Measurements from ENCODE around the gene LMNA.

LMNA gene

GRCh38 chr1:156096640-156097391 is 17.7 kb upstream of the LMNA start:
- peak overlapping the region; percentile 44 to 47 for H3K4me3 ChIP-seq (ENCODE audit: low read length in 2 of 2)
- peak overlapping the region; percentile 48 to 74 for H3K9ac ChIP-seq (ENCODE audit: low read length in 2 of 2)
- peaks cover 27% of the 10 kb centered on the region for H3K4me1 ChIP-seq (ENCODE audit: control insufficient read depth, insufficient read depth, low read length)
- no peaks in the 10 kb centered on the region for H3K27me3 ChIP-seq (ENCODE audit: control insufficient read depth in 1 of 2, insufficient read depth in 2 of 2, low read length in 2 of 2)
- no peaks in the 10 kb centered on the region for H3K9me3 ChIP-seq (ENCODE audit: control insufficient read depth in 2 of 2, low read length in 2 of 2)
- peak overlapping the region; percentile 79 for H3K27ac ChIP-seq (ENCODE audit: low read length)
- H3K36me3 ChIP-seq (ENCODE audit: control insufficient read depth in 2 of 2, insufficient read depth in 2 of 2, low read length in 2 of 2), result peaks cover 0 to 2% of the 10 kb centered on the region in 2 donors

DNA sequence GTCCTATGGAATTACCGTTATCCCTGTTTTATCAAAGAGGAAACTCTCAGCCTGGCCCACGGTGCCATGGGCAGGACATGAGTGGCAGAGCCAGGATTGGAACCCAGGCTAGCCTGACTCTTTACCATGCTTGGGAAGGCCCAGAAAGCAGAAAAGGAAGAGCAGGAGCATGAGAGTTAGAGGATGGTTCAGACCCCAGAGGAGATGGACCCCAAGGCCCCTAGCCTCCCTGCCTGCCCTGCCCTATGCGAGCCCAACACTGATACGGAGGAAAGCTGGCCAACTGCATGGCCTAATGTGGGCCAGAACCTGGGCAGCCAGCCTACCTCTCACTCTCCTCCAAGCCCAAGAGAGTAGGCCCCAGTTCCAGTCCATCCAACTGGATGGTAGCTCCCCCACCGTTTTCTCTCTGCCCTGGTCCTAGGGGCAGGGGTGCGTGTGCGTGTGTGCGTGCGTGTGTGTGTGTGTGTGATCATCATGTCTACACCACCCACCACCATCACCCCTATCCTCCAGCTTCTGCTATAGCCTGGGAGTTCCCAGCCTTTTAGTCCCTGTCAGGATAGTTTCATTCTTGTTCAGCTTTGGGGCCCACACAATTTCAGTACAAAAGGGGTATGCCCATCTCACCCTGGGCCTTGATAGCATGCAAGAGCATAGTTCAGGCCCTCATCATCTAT is 16.9 kb upstream of the LMNA start:
- peaks cover 35% of the 10 kb centered on the region for H3K4me1 ChIP-seq (ENCODE audit: control insufficient read depth, insufficient read depth, low read length)
- H3K36me3 ChIP-seq (ENCODE audit: control insufficient read depth in 2 of 2, insufficient read depth in 2 of 2, low read length in 2 of 2), result peaks cover 0 to 2% of the 10 kb centered on the region in 2 donors
- peak overlapping the region; percentile 13 to 48 for H3K9ac ChIP-seq (ENCODE audit: low read length in 2 of 2)
- no peak overlapping the region for H3K4me3 ChIP-seq (ENCODE audit: low read length in 2 of 2)
- H3K9me3 ChIP-seq (ENCODE audit: control insufficient read depth in 2 of 2, low read length in 2 of 2), result no peaks in the 10 kb centered on the region
- H3K27me3 ChIP-seq (ENCODE audit: control insufficient read depth in 1 of 2, insufficient read depth in 2 of 2, low read length in 2 of 2), result no peaks in the 10 kb centered on the region
- H3K27ac ChIP-seq (ENCODE audit: low read length), result peak overlapping the region; percentile 79

DNA sequence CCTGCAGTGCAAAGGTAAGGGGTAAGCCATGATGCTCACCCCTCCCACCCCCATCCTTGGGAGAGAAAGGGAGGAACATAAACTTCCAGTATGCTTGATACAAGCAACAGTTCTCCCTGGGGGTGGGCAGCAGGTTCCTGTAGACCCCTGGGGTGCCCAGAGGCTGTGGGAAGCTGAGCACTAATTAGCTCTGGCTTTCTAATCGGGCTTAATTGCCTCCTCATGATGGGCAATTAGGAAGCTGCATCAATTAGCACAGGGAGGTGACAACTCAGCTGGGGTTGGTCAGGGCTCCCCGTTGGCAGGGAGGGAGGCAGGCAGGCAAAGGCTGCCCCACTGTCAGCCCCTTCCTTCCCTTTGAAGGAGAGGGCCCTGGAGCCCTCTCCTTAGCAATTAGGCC is 15.7 kb upstream of the LMNA start:
- peak overlapping the region; percentile 31 for H3K27ac ChIP-seq (ENCODE audit: low read length)
- H3K9ac ChIP-seq (ENCODE audit: low read length in 2 of 2), result no peak overlapping the region
- peaks cover 46% of the 10 kb centered on the region for H3K4me1 ChIP-seq (ENCODE audit: control insufficient read depth, insufficient read depth, low read length)

GRCh38 chr1:156099282-156099681 is 15.2 kb upstream of the LMNA start:
- no peaks in the 10 kb centered on the region for H3K27me3 ChIP-seq (ENCODE audit: control insufficient read depth in 1 of 2, insufficient read depth in 2 of 2, low read length in 2 of 2)
- no peaks in the 10 kb centered on the region for H3K9me3 ChIP-seq (ENCODE audit: control insufficient read depth in 2 of 2, low read length in 2 of 2)
- H3K4me1 ChIP-seq (ENCODE audit: control insufficient read depth, insufficient read depth, low read length), result peaks cover 51% of the 10 kb centered on the region
- H3K4me3 ChIP-seq (ENCODE audit: low read length in 2 of 2), result no peak overlapping the region
- H3K36me3 ChIP-seq (ENCODE audit: control insufficient read depth in 2 of 2, insufficient read depth in 2 of 2, low read length in 2 of 2), result no peaks in the 10 kb centered on the region
- H3K9ac ChIP-seq (ENCODE audit: low read length in 2 of 2), result no peak overlapping the region
- peak overlapping the region; percentile 31 for H3K27ac ChIP-seq (ENCODE audit: low read length)

More for the DNA sequence above, 15.7 kb upstream of the LMNA start:
- no peak overlapping the region for H3K4me3 ChIP-seq (ENCODE audit: low read length in 2 of 2)
- H3K9me3 ChIP-seq (ENCODE audit: control insufficient read depth in 2 of 2, low read length in 2 of 2), result no peaks in the 10 kb centered on the region
- H3K36me3 ChIP-seq (ENCODE audit: control insufficient read depth in 2 of 2, insufficient read depth in 2 of 2, low read length in 2 of 2), result peaks cover 0 to 2% of the 10 kb centered on the region in 2 donors
- H3K27me3 ChIP-seq (ENCODE audit: control insufficient read depth in 1 of 2, insufficient read depth in 2 of 2, low read length in 2 of 2), result no peaks in the 10 kb centered on the region

DNA sequence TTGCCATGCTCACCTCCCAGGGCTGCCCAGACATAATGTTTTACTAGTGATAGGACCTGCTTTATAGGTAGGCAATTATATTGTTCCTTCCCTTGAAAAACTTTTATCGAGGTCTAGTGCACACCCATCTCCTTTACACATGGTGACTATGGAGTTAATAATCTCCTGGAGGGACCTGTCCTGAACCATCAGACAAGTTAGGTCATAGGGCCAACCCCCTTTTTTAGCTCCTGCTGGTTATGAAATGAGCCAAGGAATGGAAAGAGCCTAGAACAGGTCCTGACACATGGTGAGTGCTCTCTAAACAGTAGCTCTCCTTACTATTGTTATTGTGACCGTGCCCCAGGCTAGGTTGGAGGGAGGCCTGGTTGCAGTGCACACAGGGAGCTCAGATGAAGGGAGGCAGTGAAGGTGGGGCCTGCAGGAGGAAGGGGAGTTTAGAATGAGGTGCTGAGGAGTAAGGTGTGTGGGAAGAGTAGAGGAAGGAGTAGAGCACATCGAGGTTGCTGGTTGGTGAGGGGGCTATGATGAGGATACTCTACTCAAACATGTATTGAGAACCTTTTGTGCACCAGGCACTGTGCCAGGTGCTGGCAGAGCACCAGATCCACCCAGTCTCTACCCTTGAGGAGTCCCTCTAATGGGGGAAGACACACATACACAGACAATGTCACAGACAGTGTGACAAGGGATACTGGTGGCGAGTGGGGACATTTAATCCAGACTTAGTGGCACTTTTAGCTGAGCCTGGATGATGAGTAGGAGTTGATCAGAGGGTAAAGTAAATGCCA is 14.1 kb upstream of the LMNA start:
- Histone ChIP-seq H3K9me3 (ENCODE audit: control insufficient read depth in 2 of 2, low read length in 2 of 2) (no peaks in the 10 kb centered on the region), H3K27me3 (ENCODE audit: control insufficient read depth in 1 of 2, insufficient read depth in 2 of 2, low read length in 2 of 2) (no peaks in the 10 kb centered on the region), H3K4me1 (ENCODE audit: control insufficient read depth, insufficient read depth, low read length) (peaks cover 62% of the 10 kb centered on the region), H3K36me3 (ENCODE audit: control insufficient read depth in 2 of 2, insufficient read depth in 2 of 2, low read length in 2 of 2) (no peaks in the 10 kb centered on the region), H3K27ac (ENCODE audit: low read length) (peak overlapping the region; percentile 46), H3K4me3 (ENCODE audit: low read length in 2 of 2) (no peak overlapping the region), H3K9ac (ENCODE audit: low read length in 2 of 2) (no peak overlapping the region)

- no peaks in the 10 kb centered on the region for H3K36me3 ChIP-seq (ENCODE audit: control insufficient read depth in 2 of 2, insufficient read depth in 2 of 2, low read length in 2 of 2)
- no peaks in the 10 kb centered on the region for H3K9me3 ChIP-seq (ENCODE audit: control insufficient read depth in 2 of 2, low read length in 2 of 2)
- H3K4me3 ChIP-seq (ENCODE audit: low read length in 2 of 2), result peak overlapping the region in 1 of 2 donors; percentile 22
- H3K4me1 ChIP-seq (ENCODE audit: control insufficient read depth, insufficient read depth, low read length), result peaks cover 61% of the 10 kb centered on the region
- no peaks in the 10 kb centered on the region for H3K27me3 ChIP-seq (ENCODE audit: control insufficient read depth in 1 of 2, insufficient read depth in 2 of 2, low read length in 2 of 2)
- H3K27ac ChIP-seq (ENCODE audit: low read length), result peak overlapping the region; percentile 100
- peak overlapping the region in 1 of 2 donors; percentile 36 for H3K9ac ChIP-seq (ENCODE audit: low read length in 2 of 2)
These were observed 12.6 kb upstream of the LMNA start for GRCh38 chr1:156101880-156102279.

DNA sequence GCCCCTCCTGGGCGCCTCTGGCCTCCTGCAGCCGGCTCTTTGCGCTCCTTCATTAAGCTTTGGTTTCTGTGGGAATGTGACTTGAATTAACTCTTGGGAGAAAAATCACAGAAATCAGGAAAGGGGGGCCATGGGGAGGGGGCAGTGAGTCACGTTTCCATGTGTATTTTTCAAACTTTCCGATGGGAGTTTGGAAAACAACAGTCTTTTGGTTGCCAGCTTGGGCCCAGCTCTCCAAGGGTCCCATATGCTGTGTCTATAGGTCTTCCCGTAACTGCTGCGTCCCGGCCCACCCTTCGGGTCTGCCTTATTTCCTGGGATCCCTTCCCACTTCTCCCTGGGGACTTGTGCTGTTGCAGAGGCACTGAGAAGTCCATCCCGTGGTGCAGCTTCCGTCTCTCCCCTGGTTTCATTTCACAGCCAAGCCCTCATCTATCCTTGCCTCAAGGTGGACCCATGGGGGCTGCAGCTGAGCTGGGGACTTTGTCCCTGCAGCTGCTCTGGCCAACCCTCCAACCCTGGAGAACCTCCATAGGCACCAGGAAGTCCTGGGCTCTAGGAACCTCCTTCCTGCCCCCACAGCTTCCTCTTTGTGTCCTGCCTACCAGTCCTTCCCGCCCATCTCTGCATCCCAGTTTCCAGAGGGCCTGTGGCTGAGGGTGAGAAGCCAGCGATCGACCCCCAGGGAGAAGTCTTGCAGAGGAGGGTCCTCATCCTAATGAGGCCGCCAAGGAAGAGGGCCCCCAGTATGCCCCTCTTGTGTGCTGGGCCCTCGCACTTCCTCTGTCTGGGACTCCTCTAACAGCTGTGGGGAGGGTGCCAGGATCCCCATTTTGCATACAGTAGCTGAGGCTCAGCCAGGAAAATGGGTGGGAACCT is 11.6 kb upstream of the LMNA start:
- Histone ChIP-seq H3K27ac (ENCODE audit: low read length) (peak overlapping the region; percentile 100), H3K4me3 (ENCODE audit: low read length in 2 of 2) (peak overlapping the region; percentile 26 to 65), H3K4me1 (ENCODE audit: control insufficient read depth, insufficient read depth, low read length) (peaks cover 60% of the 10 kb centered on the region), H3K27me3 (ENCODE audit: control insufficient read depth in 1 of 2, insufficient read depth in 2 of 2, low read length in 2 of 2) (no peaks in the 10 kb centered on the region), H3K36me3 (ENCODE audit: control insufficient read depth in 2 of 2, insufficient read depth in 2 of 2, low read length in 2 of 2) (no peaks in the 10 kb centered on the region), H3K9me3 (ENCODE audit: control insufficient read depth in 2 of 2, low read length in 2 of 2) (no peaks in the 10 kb centered on the region), H3K9ac (ENCODE audit: low read length in 2 of 2) (peak overlapping the region; percentile 21 to 90)

DNA sequence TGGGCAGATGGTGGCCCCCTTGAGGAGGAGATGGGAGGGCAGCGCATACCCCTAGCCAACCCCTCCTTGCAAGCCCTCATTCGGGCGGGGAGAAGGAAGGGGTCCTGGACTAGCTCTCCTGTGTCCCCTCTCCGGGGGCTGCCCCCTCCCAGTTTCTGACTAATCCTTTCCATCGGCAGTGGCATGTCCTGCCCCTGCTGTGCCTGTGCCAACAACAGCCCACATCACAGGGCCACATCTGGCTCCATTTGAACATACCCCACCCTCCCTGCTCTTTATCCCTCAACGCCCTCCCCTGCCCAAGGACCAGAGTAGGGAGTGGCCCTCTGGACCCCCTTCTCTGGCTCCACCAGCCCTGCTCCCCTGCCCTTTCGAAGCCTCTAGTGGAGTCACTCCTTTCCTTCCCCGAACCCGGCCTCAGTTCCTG is 11.0 kb upstream of the LMNA start:
- no peaks in the 10 kb centered on the region for H3K27me3 ChIP-seq (ENCODE audit: control insufficient read depth in 1 of 2, insufficient read depth in 2 of 2, low read length in 2 of 2)
- H3K4me3 ChIP-seq (ENCODE audit: low read length in 2 of 2), result peak overlapping the region; percentile 53 to 65
- peak overlapping the region; percentile 100 for H3K27ac ChIP-seq (ENCODE audit: low read length)
- peaks cover 60% of the 10 kb centered on the region for H3K4me1 ChIP-seq (ENCODE audit: control insufficient read depth, insufficient read depth, low read length)
- H3K9ac ChIP-seq (ENCODE audit: low read length in 2 of 2), result peak overlapping the region; percentile 90 to 94
- no peaks in the 10 kb centered on the region for H3K9me3 ChIP-seq (ENCODE audit: control insufficient read depth in 2 of 2, low read length in 2 of 2)
- no peaks in the 10 kb centered on the region for H3K36me3 ChIP-seq (ENCODE audit: control insufficient read depth in 2 of 2, insufficient read depth in 2 of 2, low read length in 2 of 2)

DNA sequence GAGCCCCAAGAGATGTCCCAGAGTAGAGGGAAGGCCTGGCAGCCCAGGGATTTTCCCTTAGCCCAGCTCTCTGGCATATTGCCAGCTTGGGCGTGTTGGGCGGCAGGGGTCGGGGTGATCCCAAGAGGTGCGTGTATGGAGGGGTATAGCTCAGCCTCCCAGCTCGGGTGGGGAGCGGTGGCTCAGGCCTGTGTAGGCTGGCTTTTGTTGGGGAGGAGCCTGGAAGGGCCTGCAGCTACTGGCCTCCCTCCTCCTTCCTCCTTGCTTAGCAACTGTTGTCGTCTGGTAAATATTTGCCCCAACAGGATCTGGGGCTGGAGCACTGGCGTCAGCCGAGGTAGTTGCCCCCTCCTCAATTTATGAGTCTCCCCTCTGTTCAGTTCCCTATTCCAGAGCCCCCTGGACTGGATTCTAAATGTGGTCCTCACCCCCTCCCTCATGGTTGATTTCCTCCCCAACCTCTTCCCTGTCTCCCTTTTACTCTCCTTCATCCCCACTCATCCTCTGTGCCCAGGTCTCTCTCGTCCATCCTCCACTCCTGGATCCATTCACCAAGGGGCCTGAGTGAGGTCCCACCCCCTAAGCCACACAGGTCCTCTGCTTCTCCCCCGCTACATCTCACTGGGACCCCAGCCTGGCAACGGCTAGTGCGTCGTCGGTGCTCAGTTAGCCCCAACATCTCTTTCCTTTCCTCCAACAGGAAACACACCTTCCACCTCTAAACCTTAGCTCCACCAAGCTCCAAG is 10.3 kb upstream of the LMNA start:
- H3K27ac ChIP-seq (ENCODE audit: low read length), result peak overlapping the region; percentile 100
- H3K4me1 ChIP-seq (ENCODE audit: control insufficient read depth, insufficient read depth, low read length), result peaks cover 60% of the 10 kb centered on the region
- no peaks in the 10 kb centered on the region for H3K36me3 ChIP-seq (ENCODE audit: control insufficient read depth in 2 of 2, insufficient read depth in 2 of 2, low read length in 2 of 2)
- no peaks in the 10 kb centered on the region for H3K27me3 ChIP-seq (ENCODE audit: control insufficient read depth in 1 of 2, insufficient read depth in 2 of 2, low read length in 2 of 2)
- H3K9me3 ChIP-seq (ENCODE audit: control insufficient read depth in 2 of 2, low read length in 2 of 2), result no peaks in the 10 kb centered on the region
- peak overlapping the region; percentile 53 to 65 for H3K4me3 ChIP-seq (ENCODE audit: low read length in 2 of 2)
- H3K9ac ChIP-seq (ENCODE audit: low read length in 2 of 2), result peak overlapping the region; percentile 90 to 94
